Measurements from ENCODE around the gene EXO1. TPM values are rescaled to one million over a fixed set of nuclear protein-coding genes. Genes with fewer than 3 reads are reported as not detected.
"Not testable (repeated sequence)": the region's sequence is repeated elsewhere in the genome, so short reads cannot be mapped to it uniquely, and the experiment has no call there.

Gene EXO1
- total RNA-seq, 1 donor: 0.94 TPM

DNA sequence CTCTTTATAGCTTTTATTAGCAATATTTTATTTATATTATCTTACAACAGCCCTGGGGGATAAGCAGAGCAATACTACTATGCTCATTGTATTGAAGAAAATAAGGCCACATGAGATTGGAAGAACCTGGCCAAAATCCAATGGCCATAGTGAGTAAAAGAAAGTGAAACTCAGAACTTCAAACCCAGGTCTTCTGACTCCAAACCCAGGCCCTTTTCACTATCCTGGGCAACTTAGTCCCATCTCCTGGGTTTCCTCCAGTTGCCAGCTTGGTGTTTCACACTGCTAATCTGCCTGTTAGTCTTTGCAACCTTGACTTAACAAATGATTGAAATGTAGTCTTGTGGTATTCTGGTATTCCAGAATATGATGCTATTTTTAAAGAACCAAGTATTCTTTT, 22.4 kb upstream of the EXO1 start:
- Histone ChIP-seq H3K4me3 (ENCODE audit: low read length) (no peak overlapping the region), H3K4me1 (ENCODE audit: insufficient read depth, low read length) (peaks cover 8% of the 10 kb centered on the region), H3K9me3 (ENCODE audit: low read depth, low read length) (no peaks in the 10 kb centered on the region), H3K27me3 (ENCODE audit: insufficient read depth, low read length) (no peaks in the 10 kb centered on the region)

DNA sequence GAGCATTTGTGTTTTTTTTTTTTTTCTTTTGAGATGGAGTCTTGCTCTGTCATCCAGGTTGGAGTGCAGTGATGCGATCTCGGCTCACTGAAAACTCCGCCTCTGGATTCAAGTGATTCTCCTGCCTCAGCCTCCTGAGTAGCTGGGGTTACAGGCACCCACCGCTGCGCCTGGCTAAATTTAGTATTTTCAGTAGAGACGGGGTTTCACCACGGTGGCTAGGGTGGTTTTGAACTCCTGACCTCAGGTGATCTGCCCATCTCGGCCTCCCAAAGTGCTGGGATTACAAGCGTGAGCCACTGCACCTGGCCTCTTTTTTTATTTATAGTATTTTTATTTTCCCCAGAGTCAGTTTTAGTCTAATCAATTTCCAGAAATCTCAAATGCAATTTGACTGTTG, 21.4 kb upstream of the EXO1 start:
- H3K27me3 ChIP-seq (ENCODE audit: insufficient read depth, low read length); H3K9me3 ChIP-seq (ENCODE audit: low read depth, low read length); H3K4me3 ChIP-seq (ENCODE audit: low read length); H3K4me1 ChIP-seq (ENCODE audit: insufficient read depth, low read length): not testable (repeated sequence)

DNA sequence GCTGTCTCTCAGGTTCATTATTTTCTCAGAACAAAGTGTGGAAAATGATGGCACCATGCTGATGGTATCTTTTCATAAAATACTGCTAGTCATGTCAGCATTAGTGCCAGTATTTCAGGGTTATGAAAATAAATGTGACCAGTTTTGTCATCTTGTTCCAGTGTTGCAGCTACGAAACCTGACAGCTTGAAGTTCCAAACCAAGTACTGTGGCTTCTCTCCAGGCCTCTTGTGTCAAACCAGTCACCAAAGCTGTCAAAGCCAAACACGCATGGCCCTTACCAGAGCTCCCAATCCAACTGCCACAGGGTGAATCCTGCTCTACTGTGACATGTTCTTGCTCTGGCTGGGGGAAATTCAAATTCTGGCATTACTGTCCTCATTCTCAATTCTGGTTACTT, 20.7 kb upstream of the EXO1 start:
- Histone ChIP-seq H3K9me3 (ENCODE audit: low read depth, low read length) (no peaks in the 10 kb centered on the region), H3K4me3 (ENCODE audit: low read length) (no peak overlapping the region), H3K27me3 (ENCODE audit: insufficient read depth, low read length) (no peaks in the 10 kb centered on the region), H3K4me1 (ENCODE audit: insufficient read depth, low read length) (no peaks in the 10 kb centered on the region)

DNA sequence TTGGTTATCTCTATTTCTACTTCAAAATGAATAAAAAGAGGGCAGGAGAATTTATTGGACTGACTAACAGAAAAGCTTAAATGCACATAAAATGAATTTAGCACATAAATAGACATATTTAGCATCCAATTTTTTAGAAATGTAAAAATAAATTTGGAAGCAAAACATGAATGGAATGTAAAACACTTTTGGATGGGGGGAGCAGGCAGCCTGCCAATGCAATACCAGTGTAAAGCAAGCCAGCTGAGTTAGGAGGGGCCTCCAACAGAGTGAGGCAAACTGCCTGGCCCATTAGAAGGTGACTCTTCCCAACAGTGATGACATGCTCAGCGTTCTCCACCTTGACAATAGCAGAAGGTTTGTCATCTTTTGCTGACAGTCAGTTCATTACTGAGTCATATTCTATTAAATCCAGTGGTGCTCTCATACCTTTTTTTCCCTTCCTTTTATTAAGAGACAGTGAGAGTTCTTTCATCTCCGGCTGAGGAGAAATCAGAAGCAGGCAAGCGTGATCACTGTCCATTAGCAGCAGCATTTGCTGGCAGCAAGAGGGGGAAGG, 19.5 kb upstream of the EXO1 start:
- no peaks in the 10 kb centered on the region for H3K9me3 ChIP-seq (ENCODE audit: low read depth, low read length)
- H3K27me3 ChIP-seq (ENCODE audit: insufficient read depth, low read length): no peaks in the 10 kb centered on the region
- no peaks in the 10 kb centered on the region for H3K4me1 ChIP-seq (ENCODE audit: insufficient read depth, low read length)
- H3K4me3 ChIP-seq (ENCODE audit: low read length): no peak overlapping the region

DNA sequence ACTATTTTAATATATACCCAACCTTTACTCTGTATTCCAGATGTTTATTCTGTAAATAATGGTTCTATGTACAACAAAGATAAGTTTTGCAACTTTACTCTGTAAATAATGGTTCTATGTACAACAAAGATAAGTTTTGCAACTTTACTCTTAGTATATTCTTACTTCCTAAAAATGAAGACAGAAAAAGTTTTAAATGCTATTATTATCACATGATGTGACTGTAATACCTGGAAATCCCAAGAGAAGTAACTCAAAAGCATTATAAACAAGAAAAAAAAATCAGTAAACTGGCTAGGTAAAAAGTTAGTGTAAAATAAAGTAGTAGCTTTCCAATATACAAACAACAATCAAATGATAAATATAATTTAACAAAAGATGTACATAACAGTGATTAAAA, 18.5 kb upstream of the EXO1 start:
- no peaks in the 10 kb centered on the region for H3K9me3 ChIP-seq (ENCODE audit: low read depth, low read length)
- no peak overlapping the region for H3K4me3 ChIP-seq (ENCODE audit: low read length)
- no peaks in the 10 kb centered on the region for H3K4me1 ChIP-seq (ENCODE audit: insufficient read depth, low read length)
- H3K27me3 ChIP-seq (ENCODE audit: insufficient read depth, low read length): no peaks in the 10 kb centered on the region

DNA sequence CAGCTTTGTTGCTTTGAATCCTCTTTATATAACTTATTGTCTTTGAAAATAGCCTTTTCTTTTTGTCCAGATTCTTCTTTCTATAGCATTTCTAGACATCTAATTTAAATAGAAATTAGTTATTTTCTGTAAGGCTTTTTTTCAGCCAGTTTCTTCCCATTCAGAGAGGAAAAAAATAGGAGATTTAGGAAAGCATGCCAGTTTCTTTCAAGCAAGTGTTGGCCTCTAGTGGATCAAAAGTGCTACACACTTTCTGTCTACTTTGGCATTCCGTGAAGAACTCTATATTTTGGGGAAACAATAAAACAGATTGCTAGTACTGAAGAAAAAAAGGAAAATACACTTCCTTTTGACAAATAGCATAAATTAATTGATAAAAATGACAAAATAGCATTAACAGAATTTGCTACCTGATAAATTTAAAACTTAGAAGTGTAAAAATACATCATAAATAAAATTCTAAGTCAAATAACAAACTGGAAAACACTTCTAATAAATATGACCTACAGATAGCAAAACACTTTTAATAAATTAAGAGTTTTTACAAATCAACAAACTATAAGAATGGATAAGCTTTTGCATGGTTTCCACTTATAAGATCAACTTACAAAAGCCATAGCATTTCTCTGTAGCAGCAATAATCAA, 13.1 kb upstream of the EXO1 start:
- Histone ChIP-seq H3K9me3 (ENCODE audit: low read depth, low read length) (no peaks in the 10 kb centered on the region), H3K4me3 (ENCODE audit: low read length) (no peak overlapping the region), H3K4me1 (ENCODE audit: insufficient read depth, low read length) (peaks cover 3% of the 10 kb centered on the region), H3K27me3 (ENCODE audit: insufficient read depth, low read length) (no peaks in the 10 kb centered on the region)

DNA sequence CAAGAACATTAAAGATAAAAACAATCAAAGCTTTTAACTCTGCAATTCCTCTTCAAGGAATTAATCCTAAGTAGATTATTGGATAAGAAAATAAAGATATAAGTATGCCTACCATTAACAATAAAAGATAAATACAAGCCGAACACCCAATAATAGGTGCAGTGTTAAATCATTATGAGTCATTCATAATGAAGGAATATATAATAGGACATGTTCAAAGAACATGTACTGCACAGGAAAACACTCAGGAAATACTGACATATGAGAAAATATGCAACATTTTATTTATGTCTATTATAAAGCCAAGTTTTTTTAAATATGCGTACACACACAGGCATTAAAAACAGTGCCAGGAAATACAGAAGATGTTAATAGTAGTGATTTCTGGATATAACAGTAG, 11.1 kb upstream of the EXO1 start:
- H3K27me3 ChIP-seq (ENCODE audit: insufficient read depth, low read length): no peaks in the 10 kb centered on the region

DNA sequence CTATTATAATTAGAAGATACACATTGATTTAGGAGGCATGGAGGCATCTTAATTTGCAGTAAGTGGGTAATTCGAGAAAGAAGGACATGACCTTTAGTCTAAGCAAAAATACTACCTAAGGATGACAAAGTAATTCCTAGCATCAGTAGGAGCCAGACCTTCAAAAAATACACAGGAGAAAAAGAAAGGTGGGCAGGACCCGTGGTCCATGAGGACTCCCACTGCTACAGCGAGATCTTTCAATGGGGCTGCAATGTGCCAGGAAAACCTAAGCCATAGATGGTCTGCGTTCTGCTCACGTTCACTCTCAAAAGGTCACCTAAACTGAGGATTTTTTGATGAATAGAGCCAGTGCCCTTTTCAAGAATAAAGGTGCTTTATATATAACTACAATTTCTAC, 10.6 kb upstream of the EXO1 start:
- Histone ChIP-seq H3K4me1 (ENCODE audit: insufficient read depth, low read length) (peaks cover 3% of the 10 kb centered on the region), H3K9me3 (ENCODE audit: low read depth, low read length) (no peaks in the 10 kb centered on the region), H3K4me3 (ENCODE audit: low read length) (no peak overlapping the region), H3K27me3 (ENCODE audit: insufficient read depth, low read length) (no peaks in the 10 kb centered on the region)

More for the DNA sequence above, 11.1 kb upstream of the EXO1 start:
- no peak overlapping the region for H3K4me3 ChIP-seq (ENCODE audit: low read length)
- H3K9me3 ChIP-seq (ENCODE audit: low read depth, low read length): no peaks in the 10 kb centered on the region
- peaks cover 3% of the 10 kb centered on the region for H3K4me1 ChIP-seq (ENCODE audit: insufficient read depth, low read length)

DNA sequence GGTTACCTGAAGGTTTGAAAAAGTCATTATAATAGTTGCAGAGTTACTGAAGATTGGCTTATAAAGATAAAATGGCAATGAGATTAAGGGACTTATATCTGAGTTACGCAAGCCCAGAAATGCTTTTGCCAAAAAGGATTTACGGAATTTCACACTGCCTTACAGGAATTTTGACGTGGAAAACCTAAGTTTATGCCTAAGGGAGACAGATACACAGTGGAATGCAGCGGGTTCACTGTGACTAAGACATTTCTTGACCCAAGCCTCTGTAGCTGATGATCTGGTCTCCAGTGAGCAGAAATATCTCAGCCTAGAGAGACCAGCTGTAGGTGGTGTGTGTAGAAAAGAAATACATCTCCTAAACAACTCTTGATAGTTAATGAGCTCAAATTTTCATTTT, 10.1 kb upstream of the EXO1 start:
- Histone ChIP-seq H3K27me3 (ENCODE audit: insufficient read depth, low read length) (no peaks in the 10 kb centered on the region), H3K4me1 (ENCODE audit: insufficient read depth, low read length) (peaks cover 3% of the 10 kb centered on the region), H3K4me3 (ENCODE audit: low read length) (no peak overlapping the region), H3K9me3 (ENCODE audit: low read depth, low read length) (no peaks in the 10 kb centered on the region)

DNA sequence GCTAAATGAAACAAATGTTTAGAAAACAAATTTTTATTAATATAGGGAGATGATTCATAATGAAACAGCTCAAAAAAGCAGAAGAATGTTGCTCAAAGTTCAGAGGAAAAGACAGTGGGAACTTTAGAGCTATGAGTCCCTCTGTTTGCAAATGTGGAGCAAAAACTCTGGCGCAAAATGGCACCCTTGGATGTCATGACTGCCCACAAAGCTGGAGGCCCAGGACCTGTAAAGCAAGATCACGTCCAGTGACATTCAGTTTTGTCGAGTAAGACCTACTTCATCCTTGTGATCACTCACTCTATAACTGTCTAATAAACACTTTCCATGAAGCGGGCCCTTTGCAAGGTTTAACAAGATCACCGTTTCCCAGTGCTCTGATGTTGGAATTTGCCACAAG, 9.1 kb upstream of the EXO1 start:
- peaks cover 3% of the 10 kb centered on the region for H3K4me1 ChIP-seq (ENCODE audit: insufficient read depth, low read length)
- H3K27me3 ChIP-seq (ENCODE audit: insufficient read depth, low read length): no peaks in the 10 kb centered on the region
- H3K9me3 ChIP-seq (ENCODE audit: low read depth, low read length): no peaks in the 10 kb centered on the region
- no peak overlapping the region for H3K4me3 ChIP-seq (ENCODE audit: low read length)

DNA sequence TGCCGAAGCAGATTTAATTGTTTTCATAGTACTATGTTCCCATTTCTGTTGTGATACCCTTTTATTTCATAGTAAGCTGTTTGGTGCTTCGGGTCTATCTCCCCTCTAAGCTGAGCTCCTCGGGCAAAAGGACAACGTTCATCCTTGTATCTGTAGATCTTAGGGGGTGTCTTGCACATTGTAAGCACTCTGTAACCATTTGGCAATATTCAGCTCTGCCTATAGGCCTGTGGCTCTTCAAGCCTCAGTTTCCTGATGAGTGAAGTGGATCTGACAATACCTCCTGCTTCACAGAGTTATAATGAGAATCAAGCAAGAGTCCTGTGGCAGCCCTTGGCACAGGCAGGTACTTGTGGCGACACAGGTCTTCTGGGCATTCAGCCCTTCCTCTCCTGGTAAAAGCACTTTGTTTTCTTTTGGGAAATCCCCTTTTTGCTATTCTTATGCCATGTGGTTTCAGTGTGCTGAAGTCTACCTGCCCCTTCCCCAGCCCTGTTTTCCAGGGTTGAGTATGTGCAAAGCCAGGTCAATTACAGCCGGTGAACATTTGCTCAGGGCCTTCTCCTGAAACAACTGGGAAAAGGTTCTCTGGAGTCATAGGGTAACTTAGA, 8.5 kb upstream of the EXO1 start:
- H3K27me3 ChIP-seq (ENCODE audit: insufficient read depth, low read length): no peaks in the 10 kb centered on the region
- H3K4me1 ChIP-seq (ENCODE audit: insufficient read depth, low read length): peaks cover 3% of the 10 kb centered on the region
- H3K4me3 ChIP-seq (ENCODE audit: low read length): no peak overlapping the region

DNA sequence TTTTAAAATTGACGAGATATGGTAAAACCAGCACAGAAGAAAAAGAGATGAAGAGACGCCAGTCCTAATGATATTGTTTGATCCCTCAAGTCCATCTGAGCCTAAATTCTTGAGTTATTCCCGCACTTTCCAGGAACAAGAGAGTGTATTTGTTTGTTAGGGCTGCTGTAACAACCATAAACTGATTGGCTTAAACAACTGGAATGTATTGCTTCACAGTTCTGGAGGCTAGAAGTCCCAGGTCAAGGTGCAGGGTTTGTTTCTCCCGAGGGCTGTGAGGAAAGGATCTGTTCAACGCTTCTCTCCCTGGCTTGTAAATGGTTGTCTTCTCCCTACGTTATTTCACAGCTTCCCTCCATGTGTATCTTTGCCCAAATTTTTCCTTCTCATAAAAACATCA, 7.8 kb upstream of the EXO1 start:
- Histone ChIP-seq H3K9me3 (ENCODE audit: low read depth, low read length) (no peaks in the 10 kb centered on the region), H3K4me3 (ENCODE audit: low read length) (no peak overlapping the region), H3K4me1 (ENCODE audit: insufficient read depth, low read length) (peaks cover 3% of the 10 kb centered on the region), H3K27me3 (ENCODE audit: insufficient read depth, low read length) (no peaks in the 10 kb centered on the region)

More for the DNA sequence above, 8.5 kb upstream of the EXO1 start:
- no peaks in the 10 kb centered on the region for H3K9me3 ChIP-seq (ENCODE audit: low read depth, low read length)

DNA sequence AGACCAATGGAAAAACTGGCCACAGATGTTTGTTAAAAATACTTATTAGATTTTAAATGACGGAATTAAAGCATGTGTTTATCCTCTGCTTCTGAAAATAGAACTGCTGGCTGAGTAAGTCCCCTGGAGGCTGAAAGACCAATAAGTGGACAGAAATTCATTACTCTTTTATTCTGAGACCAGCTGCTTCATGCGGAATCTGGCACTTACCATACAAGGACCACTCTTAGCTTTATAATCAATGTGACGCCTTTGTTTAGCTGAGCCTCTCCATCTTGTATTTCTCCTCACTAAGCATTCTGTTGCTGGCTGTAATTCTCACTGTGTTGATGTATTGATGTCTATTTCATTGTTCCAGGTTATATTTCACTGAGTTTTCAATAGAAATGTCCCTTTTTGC, 6.3 kb upstream of the EXO1 start:
- H3K4me1 ChIP-seq (ENCODE audit: insufficient read depth, low read length): peaks cover 3% of the 10 kb centered on the region
- H3K9me3 ChIP-seq (ENCODE audit: low read depth, low read length): no peaks in the 10 kb centered on the region
- no peak overlapping the region for H3K4me3 ChIP-seq (ENCODE audit: low read length)
- no peaks in the 10 kb centered on the region for H3K27me3 ChIP-seq (ENCODE audit: insufficient read depth, low read length)

DNA sequence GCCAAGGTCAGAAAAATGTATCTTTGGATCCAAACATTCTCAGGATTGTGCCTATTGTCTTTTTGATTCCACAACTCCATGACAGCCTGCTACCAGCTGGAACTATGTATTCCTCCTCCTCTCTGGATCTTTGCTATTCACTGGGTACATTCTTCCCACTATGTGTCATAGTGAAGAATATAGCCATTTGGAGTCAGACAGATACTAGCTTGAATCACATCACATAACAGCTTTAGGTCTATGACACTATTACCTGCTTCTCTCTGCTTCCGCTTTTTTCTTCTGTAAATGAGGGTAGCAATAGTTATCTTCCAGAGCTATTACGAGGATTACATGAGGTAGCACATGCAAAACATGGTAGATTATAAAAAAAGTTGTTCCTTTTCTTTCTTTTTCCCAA, 5.4 kb upstream of the EXO1 start:
- Histone ChIP-seq H3K4me1 (ENCODE audit: insufficient read depth, low read length) (peaks cover 7% of the 10 kb centered on the region), H3K4me3 (ENCODE audit: low read length) (no peak overlapping the region), H3K27me3 (ENCODE audit: insufficient read depth, low read length) (no peaks in the 10 kb centered on the region), H3K9me3 (ENCODE audit: low read depth, low read length) (no peaks in the 10 kb centered on the region)

DNA sequence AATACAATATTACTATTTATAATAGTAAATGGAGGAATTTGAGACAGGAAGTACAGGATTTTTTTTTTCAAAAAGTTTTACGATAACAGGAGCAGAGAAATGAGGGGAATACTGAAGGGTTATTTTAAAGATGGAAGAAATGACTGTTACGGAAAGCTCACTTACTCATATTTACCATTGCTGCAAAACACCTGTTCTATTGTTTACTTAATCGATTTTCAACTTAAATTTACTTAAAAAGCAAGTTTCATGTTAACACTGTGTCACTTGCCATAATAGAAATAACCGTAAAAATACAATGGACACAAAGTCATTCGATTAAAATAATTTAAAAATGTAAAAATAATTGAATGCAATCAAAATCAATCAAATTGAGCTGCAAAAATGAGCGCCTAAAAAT, 3.4 kb upstream of the EXO1 start:
- H3K4me3 ChIP-seq (ENCODE audit: low read length): no peak overlapping the region
- peaks cover 14% of the 10 kb centered on the region for H3K4me1 ChIP-seq (ENCODE audit: insufficient read depth, low read length)
- no peaks in the 10 kb centered on the region for H3K9me3 ChIP-seq (ENCODE audit: low read depth, low read length)
- H3K27me3 ChIP-seq (ENCODE audit: insufficient read depth, low read length): no peaks in the 10 kb centered on the region

DNA sequence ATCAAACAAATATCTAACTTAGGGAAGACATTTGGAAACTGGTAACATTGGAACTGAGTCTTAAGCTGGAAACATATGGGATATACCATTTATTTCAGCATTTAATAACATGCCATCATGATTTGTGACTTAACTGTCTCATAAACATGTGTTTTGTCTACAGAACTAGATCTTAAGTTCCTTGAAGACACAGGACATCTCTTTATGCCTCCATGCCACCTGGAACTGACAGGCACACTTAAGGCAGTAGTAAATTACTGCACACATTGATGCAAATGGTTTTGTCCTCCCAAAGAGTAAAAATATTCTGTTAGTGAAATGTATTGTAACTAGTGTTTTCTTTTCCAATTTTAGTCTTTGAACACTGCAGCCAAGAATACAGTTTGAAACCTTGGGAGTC, 1.6 kb upstream of the EXO1 start:
- Histone ChIP-seq H3K4me3 (ENCODE audit: low read length) (no peak overlapping the region), H3K27me3 (ENCODE audit: insufficient read depth, low read length) (no peaks in the 10 kb centered on the region), H3K9me3 (ENCODE audit: low read depth, low read length) (no peaks in the 10 kb centered on the region), H3K4me1 (ENCODE audit: insufficient read depth, low read length) (peaks cover 13% of the 10 kb centered on the region)

All from mononuclear cell (primary cell).